ENCODE results near the gene SPATA3.

GRCh38 chr2:231039294-231039664 is 43.4 kb downstream of the SPATA3 start:
- TF ChIP-seq ZNF384 (IDR thresholded peaks at IDR 0.05), result no peak
- no peak for TF ChIP-seq HDGF (IDR thresholded peaks at IDR 0.05; ENCODE audit: borderline replicate concordance)

Measured in HEK293T (cell line).